IPS-NIHi11 (cell line): ENCODE results near the gene GPATCH1.

Source experiments
- DNase-seq: peaks from one replicate; pipeline ENCODE4 v3.0.0; 2012; ENCODE audit warnings: mixed read lengths, low spot score

GPATCH1 gene

DNA sequence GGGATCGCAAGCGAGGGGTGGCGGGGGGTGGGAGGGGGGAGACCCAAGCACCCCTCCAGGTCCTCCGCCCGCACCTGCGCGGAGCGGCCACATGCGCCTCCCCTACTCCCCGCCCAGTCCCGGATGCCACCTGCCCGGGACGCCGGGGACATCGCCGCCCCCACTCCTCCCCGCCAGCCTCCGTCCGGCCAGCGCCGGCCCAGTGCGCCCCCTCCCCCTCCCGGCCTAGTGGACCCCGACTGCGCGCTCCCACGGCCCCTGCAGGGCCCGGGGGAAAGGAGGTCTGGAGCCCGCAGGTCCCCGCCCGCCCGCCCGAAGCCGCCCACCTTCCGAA, 16.6 kb upstream of the GPATCH1 start:
- DNase-seq = peak; percentile 80

DNA sequence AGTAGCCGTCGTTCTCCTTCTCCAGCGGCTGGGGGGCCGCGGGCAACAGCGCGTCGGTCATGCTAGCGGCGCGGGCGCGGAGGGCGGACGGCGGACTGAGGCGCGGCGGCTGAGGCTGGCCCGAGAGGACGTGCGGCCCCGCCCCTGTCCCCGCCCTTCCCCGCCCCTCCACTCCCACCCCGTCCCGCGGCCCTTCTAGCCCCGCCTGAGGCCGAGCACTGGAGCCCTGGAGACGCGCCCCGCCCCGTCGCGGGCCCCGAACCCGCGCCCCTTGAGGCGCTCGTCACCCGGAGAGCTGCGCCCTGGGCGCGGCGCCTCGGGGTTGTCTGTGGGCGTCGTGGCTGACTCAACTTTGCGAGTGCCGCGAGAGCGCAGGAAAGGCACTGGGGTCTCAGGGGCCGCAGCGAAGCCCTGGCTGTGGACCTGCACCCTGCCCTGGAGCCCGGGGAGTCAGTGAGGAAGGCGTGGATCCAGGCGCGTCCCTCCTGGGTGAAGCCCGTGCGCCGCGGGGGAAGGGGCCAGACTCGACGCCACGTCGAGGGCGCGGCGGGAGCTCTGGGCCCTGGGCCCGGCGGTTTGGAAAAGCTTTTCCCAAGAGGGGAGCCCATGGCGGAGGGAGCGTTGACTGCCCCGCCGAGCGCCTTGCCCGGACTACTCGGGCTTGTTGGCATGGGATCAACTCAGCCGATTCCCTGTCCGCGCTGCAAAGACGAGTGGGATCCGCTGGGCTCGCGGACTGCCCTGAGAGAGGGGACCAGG, 16.0 kb upstream of the GPATCH1 start, which contains the start of gene RHPN2:
Gene RHPN2, minus strand, starts transcription at position 97 of the 759 bp plus-strand sequence. Its CDS starts 36 bp downstream, at position 61.
- peak; percentile 95 for DNase-seq

DNA sequence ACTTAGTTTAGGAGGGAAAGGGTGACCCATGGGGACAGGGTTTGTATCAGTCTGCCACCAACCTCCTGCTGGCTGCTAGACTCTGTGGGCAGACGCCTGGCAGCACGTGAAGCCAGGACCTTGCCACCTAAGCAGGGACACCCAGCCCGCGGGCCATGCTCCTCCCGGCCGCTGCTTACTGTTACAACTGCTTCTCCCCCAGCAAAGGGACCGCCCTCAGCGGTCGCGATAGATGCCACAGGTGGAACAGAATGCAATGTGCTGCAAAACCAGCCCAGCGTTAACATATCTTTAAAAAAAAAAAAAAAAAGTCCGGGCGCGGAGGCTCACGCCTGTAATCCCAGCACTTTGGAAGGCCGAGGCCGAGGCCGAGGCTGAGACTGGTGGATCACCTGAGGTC, 14.4 kb upstream of the GPATCH1 start:
- no peak for DNase-seq

DNA sequence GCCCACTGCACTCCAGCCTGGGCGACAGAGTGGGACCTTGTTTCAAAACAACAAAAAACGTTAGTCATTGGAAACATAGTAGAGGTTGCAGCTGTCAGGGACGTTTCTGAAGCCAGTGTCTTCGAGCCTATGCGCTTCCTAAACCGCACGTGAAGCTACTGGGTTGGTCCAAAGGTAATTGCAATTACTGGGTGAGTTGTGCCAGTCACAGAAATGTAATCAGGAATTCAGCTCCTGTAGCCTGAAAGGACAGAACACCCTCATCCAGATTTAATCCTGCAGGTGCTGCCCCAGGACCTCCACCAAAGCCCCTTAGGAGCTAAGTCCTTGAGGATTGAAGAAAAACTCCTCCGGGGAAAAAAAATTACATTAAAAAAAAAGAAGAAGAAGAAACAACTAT, 13.9 kb upstream of the GPATCH1 start:
- no peak for DNase-seq

DNA sequence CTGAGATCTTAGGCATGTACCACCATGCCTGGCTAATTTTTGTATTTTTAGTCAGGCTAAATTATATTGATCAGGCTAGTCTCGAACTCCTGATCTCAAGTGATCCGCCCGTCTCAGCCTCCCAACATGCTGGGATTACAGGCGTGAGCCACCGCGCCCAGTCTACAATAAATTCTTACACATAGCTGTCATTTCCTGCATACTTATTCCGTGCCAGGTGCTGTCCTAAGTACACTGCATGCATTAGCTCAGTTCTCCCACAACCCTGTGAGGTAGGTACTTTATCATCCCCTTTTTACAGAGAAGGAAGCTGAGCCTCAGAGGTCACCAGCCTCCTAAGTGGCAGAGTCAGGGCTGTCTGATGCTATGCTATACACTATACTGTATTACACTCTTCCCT, 9.1 kb upstream of the GPATCH1 start:
- DNase-seq = no peak

DNA sequence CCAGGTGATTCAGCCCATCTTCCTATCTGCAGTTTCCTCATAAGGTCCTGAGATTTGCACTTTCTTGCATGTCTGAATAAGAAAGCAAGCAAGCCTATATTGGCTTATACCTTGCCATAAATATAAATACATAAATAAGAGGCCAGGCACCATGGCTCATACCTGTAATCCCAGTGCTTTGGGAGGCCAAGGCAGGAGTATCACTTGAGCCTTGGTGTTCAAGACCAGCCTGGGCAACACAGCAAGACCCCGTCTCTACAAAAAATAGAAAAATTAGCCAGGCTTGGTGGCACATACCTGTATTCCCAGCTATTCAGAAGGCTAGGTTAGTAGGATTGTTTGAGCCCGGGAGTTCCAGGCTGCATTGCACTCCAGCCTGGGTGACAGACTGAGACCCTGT, 5.5 kb upstream of the GPATCH1 start:
- no peak for DNase-seq

DNA sequence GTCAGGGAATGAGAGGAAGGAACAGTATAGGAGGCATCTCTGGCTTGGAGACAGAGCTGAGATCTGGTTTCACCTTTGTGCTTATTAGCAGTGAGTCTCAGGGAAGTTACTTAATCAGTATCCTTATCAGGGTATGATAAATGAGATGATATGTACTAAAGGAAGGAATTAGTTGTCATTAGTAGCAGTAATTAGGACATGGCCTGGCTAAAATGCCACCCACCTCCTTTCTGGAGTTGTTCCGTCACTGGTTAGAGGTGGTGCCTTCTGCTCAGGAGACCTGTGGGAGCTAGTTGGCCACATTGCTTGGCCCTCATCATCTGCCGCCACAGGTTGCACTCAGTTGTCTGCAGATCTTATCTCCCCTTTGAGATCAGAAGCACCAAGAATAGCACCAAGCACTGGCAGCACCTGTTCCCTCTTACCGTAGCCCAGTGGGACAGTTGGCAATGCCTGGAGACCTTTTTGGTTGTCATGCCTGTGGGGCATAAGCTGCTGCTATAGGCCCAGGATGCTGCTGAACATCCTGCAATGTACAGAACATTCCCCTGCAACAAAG, 4.7 kb downstream of the GPATCH1 start:
- DNase-seq = no peak

DNA sequence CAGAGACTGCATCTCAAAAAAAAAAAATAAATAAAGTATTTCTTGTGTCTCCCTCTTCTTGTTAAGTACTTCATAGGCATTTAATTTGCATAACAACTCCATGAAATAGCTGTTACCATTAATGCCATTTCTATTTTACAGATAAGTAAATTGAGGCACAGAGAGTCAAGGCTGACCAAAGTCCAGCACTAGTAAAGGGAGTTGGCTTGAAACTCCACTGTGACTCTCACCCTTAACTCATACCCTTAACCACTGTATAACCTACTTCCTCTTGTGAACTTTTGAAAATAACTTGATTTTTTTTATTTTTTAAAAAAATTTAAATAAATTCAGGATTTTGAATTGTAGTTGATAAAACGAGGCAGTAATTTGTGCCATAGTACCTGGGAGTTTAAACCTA, 6.0 kb downstream of the GPATCH1 start:
- no peak for DNase-seq

DNA sequence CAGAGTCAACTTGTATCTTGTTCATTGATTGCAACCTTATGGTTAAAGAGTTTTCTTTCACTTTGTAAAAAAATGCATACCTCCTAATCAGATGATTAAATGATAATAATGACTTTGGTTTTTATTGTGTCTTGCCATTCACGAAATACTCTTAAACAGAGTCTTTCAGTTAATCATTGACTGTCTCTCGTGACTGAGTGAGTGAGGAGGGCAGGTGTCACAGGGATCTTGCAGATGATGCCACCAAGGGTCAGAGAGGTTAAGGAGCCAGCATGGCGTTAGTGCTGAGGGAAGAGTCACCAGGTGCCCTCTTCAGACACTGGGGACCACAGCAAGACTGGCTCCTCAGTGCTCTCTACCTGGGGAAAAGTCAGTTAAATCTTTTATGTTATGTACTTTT, 8.0 kb downstream of the GPATCH1 start:
- DNase-seq = no peak

DNA sequence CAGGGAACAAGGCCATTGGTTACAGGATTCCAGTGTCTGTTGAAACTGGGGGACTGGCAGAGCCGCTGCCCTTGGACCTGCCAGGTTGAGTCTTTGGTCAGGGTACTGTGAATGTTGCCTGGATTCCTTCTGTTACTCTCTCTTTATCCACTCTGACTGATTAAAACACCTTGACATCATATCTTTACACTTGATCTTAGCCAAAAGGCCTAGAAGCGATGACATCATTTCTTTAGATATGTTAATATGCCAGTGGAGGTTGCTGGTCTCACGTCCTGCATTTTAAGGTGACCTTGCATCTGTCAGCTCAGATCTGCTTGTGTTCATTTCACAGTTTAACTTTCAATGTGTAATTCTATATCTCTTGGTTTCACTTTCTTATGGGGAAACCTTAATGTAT, 9.2 kb downstream of the GPATCH1 start:
- DNase-seq = no peak

DNA sequence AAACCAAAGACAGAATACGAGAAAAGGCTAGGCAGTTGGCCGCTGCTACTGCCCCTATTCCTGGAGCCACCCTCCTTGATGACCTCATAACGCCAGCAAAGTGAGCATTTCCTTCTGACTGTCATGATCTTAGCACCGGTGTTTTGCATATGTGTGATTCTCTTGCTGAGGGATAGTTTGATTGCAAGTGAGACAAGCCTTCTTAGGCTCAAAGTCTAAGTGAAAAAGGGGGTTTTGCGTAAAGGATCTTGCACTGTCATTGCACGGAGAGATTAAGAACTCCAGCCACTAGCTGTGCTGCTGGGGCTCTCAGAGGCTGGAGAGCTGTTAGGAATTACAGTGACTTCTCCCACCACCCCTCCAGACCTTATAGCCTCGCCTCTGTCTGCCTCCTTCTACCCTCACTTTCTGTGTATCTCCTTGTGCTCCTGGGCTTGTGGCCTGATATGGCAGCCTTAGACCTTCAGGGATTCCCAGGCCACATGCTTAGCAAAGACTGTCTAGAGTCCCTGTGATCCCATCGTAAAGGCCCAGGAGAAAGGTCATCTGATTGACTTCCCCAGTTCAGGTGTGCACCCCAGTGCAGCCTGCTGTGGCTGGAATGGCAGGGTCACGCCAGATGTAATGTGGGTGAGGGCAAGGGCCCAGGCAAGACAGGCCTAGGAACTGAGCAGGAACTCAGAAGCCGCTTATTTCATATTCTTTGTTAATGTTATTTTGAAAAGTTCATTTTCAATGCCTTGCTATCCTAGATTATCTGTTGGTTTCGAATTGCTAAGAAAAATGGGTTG, 12.6 kb downstream of the GPATCH1 start:
- no peak for DNase-seq

DNA sequence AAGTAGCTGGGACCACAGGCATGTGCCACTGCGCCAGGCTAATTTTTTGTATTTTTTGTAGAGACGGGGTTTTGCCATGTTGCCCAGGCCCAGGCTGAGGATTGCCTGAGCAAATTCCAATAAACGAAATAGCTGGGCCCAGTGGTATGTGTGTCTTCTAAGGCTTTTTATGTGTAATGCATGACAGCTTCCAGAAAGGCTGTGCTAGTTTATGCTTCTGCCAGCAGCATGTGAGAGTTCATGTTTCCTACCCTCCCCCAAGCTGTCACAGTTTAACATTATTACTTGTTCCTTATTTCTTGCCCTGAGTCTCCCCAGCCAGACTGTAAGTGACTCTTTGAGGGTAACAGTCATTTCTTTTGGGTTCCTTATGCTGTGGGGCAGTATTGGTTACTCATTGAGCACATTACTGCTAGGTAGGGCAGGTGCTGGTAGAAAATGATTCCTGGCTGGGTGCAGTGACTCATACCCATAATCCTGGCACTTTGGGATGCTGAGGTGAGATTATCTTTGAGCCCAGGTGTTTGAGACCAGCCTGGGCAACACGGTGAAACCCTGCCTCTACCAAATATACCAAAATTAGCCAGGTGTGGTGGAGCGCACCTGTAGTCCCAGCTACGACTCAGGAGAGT, 13.6 kb downstream of the GPATCH1 start:
- DNase-seq = no peak

DNA sequence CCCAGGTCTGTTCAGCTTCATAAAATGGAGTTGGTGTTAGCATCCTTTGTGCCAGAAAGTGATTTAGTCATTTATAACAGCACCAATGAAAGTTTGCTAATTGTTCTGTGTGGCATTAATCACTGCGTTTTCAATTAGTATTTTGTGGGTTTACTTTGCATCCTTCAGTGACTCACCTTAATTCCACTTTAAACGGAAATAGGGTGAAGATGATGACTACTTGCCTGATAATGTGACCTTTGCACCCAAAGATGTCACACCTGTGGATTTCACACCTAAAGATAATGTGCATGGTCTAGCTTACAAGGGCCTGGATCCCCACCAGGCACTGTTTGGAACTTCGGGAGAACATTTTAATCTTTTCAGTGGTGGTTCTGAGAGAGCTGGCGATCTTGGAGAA, 15.0 kb downstream of the GPATCH1 start:
- no peak for DNase-seq

DNA sequence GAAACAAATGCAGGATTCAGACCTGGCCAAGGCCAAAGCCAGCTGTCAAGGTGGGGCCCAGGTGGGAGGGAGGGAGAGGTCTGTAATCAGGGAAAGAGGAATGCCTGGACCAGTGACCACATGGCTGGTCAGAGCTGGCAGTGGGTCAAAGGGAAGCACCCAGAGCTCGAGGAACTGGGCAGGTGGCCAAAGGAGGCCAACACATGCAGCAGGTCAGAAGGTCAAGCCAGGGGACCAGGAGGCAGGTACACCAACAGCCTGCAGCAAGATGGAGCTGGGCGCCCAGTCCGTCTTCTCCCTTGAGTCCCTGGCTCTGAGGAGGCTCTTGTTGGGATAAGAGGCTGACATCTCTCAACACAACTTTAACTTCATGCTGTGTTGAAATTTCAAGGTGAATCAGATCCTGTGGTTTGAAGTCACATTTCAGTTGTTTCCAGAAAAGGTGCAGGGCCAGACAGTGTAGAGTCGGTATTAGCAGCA, 17.1 kb downstream of the GPATCH1 start:
- no peak for DNase-seq

DNA sequence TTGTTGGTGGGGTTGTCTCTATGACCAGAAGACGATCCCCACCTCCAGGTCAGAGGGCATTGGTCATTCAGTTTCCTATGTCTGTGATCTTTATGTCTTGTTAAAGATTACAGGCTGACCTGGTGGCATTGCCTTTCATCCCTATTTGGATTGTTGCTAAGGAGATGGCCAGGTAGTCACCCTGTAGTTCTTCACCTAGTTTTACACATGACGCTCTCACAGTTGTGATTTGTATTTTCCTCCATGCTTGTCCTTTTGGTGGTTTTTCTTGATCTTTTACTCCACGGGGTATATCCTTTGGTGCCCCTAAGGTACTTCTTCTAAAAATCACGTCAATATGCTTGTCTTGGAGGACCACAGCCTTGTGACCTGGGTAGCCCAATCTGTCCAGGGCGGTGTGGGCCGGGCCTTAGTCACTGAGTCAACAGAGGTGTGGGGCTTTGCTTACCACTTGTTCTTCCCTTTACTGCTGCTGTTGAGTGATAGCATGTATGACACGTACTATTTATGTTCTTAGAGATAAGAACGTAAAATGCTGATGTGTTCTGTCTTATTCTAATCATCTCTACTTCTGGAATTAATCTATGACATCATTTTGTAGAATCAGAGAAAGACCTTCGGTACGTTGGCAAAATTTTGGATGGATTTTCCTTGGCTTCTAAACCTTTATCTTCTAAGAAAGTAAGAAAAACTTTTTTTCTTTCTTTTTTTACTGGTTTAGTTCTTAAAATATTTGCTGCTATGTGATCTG, 20.1 kb downstream of the GPATCH1 start:
- no peak for DNase-seq

DNA sequence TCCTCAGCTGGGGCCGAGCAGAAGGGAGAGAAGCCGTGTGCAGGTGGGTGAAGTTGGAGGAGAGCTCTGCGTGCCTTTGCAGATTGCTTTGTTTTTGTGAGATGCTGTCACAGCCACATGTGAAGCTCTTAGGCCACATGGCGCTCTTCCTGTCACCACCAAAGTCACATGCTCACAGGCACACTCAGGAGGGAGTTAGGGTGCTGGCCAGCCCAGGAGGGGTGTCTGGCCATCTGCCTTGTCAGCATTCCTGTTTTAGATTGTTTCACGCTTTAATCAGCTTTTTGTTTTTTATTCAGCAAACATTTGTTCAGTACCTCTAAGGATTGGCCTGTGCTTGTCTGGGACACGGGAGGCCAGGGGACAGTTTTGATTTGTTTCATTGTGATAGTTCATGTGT, 21.9 kb downstream of the GPATCH1 start:
- DNase-seq = no peak

DNA sequence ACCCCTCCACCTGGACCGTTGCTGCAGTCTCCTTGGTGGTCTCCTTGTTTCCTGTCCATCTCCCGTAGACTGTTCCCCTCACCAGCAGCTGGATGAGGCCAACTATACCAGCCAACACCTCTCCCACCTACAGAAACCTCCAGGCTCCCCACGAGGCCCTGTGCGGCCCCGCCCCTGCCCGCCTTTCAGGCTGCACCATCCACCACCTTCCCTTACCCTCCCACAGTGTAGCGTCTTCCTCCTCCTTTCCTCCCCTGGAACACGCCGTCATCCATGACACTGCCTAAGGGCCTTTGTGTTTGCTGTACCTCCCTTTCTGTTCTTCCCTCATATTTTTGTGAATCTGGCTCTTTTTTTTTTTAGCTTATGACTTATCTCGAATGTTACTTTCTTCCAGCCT, 27.2 kb downstream of the GPATCH1 start:
- no peak for DNase-seq

DNA sequence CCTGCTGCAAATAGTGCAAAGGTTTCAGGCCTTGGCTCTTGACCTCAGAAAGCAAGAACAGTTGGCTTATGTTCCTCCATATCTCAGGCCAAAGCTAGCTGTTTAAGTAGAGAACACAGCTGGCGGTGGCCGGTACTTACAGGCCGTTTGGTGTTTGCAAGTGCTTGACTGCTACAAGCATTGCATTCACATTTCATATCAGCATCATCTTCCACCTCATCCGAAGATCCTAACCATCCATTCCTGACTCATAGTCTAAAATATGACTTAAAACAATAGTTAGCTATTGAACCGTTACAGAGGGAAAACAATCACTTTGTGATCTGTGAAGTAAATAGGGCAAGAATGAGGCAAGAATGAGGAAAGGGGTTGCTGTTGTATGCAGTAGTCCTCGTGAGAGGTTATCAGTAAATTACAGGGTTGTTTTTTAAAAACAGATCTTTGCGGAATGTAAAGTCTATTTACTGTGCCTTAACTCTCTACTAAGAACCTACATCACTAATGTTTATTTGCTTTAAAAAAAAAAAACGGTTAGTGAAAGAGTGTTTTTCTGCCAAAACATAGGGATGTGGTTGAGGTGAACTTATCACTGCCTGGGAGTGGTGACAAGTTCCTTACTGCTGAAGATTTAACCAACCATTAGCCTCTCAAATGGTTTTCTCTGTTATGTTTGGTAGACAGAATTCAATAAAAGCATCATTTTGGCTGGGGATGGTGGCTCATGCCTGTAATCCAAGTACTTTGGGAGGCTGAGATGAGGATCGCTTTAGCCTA, 29.3 kb downstream of the GPATCH1 start:
- no peak for DNase-seq

DNA sequence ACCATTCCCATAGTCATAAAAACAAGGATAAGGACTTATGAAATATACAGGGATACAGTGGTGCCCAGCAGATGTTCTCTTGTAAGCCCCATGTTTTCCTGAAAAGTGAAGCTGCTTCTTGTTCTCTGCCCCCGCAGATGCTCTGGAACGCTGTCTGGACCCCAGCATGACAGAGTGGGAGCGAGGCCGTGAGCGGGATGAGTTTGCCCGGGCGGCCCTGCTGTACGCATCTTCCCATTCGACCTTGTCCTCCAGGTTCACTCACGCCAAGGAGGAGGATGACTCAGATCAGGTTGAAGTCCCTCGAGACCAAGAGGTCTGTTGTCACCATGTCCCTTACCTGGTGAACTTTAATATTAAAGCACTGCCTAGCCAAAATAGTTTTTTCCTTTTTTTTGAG, 30.6 kb downstream of the GPATCH1 start:
- no peak for DNase-seq

DNA sequence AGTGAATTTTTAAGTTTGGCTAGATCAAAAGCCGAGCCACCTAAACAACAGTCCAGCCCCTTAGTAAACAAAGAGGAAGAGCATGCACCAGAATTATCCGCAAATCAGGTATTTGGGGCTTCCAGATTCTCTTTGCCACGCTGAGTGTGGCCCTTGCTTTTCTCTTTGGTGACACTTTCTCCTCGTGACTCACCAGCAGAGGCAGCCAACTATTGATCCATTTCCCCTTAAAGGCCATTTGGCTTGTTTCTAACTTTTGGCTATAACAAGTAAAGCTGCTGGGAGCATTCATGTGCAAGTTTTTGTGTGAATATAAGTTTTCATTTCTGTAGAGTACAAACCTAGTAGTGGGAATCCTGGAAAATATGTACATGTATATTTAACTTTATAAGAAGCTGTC, 33.3 kb downstream of the GPATCH1 start:
- DNase-seq = no peak

DNA sequence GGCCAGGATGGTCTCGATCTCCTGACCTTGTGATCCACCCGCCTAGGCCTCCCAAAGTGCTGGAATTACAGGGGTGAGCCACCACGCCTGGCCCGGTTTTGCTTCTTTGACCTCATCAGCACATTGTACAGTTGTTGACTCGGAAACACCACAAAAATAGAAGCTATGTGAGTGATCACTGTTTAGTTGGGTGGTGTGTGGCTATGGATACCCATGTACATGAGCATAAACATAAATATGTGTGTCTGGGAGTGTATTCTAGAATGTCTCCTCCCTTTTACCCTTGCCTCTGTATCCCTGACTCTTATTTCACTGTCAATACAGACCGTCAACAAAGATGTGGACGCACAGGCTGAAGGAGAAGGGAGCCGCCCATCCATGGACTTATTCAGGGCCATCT, 36.5 kb downstream of the GPATCH1 start:
- no peak for DNase-seq
